AG08396 (cell line): ENCODE data around the gene CD58.
"Not testable (repeated sequence)": the region's sequence is repeated elsewhere in the genome, so short reads cannot be mapped to it uniquely, and the experiment has no call there.

ENCODE experiments used
- DNase-seq: peaks from one replicate; pipeline ENCODE4 v3.0.0; 2012; ENCODE audit warnings: low spot score, mixed read lengths

CD58 gene

GRCh38 chr1:116570358-116571214 lies at the start of gene CD58:
CD58 (minus strand) TSS chr1:116571026; CDS start chr1:116570972, 54 bp downstream.
- peak; percentile 91 for DNase-seq

- not testable (repeated sequence) for DNase-seq
Observed at GRCh38 chr1:116620392-116620791, 49.6 kb upstream of the CD58 start.

- not testable (repeated sequence) for DNase-seq
Observed at GRCh38 chr1:116619106-116619505, 48.3 kb upstream of the CD58 start.

GRCh38 chr1:116617808-116618207 lies 47.0 kb upstream of the CD58 start:
- not testable (repeated sequence) for DNase-seq

GRCh38 chr1:116613825-116614224 lies 43.0 kb upstream of the CD58 start:
- not testable (repeated sequence) for DNase-seq

GRCh38 chr1:116609801-116610371 lies 39.1 kb upstream of the CD58 start:
- not testable (repeated sequence) for DNase-seq

GRCh38 chr1:116608841-116609240 lies 38.0 kb upstream of the CD58 start:
- DNase-seq = not testable (repeated sequence)

GRCh38 chr1:116608151-116608550 lies 37.3 kb upstream of the CD58 start:
- not testable (repeated sequence) for DNase-seq

GRCh38 chr1:116607463-116607862 lies 36.6 kb upstream of the CD58 start:
- DNase-seq = not testable (repeated sequence)

GRCh38 chr1:116606067-116606466 lies 35.2 kb upstream of the CD58 start:
- DNase-seq = not testable (repeated sequence)

GRCh38 chr1:116605315-116605714 lies 34.5 kb upstream of the CD58 start:
- no peak for DNase-seq

GRCh38 chr1:116604408-116604807 lies 33.6 kb upstream of the CD58 start:
- not testable (repeated sequence) for DNase-seq

- DNase-seq = not testable (repeated sequence)
Observed at GRCh38 chr1:116603646-116604045, 32.8 kb upstream of the CD58 start.

GRCh38 chr1:116599369-116599768 lies 28.5 kb upstream of the CD58 start:
- DNase-seq = not testable (repeated sequence)

- DNase-seq = not testable (repeated sequence)
Observed at GRCh38 chr1:116598420-116599036, 27.7 kb upstream of the CD58 start.

GRCh38 chr1:116597388-116597787 lies 26.6 kb upstream of the CD58 start:
- DNase-seq = not testable (repeated sequence)

- not testable (repeated sequence) for DNase-seq
Observed at GRCh38 chr1:116596742-116597307, 26.0 kb upstream of the CD58 start.

- peak; percentile 28 for DNase-seq
Observed at GRCh38 chr1:116595946-116596741, 25.3 kb upstream of the CD58 start.

GRCh38 chr1:116595065-116595840 lies 24.4 kb upstream of the CD58 start:
- not testable (repeated sequence) for DNase-seq

- not testable (repeated sequence) for DNase-seq
Observed at GRCh38 chr1:116593977-116594376, 23.2 kb upstream of the CD58 start.

GRCh38 chr1:116593401-116593800 lies 22.6 kb upstream of the CD58 start:
- DNase-seq = not testable (repeated sequence)
